ENCODE measurements around the gene SMARCC1.

SMARCC1 gene

GRCh38 chr3:47636225-47636624, 145.5 kb downstream of the SMARCC1 start:
- FAIRE-seq (no peak), DNase-seq (ENCODE audit: low spot score) (no peak)

GRCh38 chr3:47635536-47635935, 146.2 kb downstream of the SMARCC1 start:
- FAIRE-seq (no peak), DNase-seq (ENCODE audit: low spot score) (no peak)

- no peak for DNase-seq (ENCODE audit: low spot score)
- no peak for FAIRE-seq
Measured at GRCh38 chr3:47634996-47635395, 146.7 kb downstream of the SMARCC1 start.

- no peak for FAIRE-seq
Measured at GRCh38 chr3:47630810-47631209, 150.9 kb downstream of the SMARCC1 start.

GRCh38 chr3:47629770-47630169, 151.9 kb downstream of the SMARCC1 start:
- no peak for DNase-seq (ENCODE audit: low spot score)
- no peak for FAIRE-seq

More at GRCh38 chr3:47630810-47631209, 150.9 kb downstream of the SMARCC1 start:
- no peak for DNase-seq (ENCODE audit: low spot score)

- DNase-seq (ENCODE audit: low spot score): no peak
- no peak for FAIRE-seq
Measured at GRCh38 chr3:47628426-47628825, 153.3 kb downstream of the SMARCC1 start.

GRCh38 chr3:47622671-47623461, 158.8 kb downstream of the SMARCC1 start:
- DNase-seq (ENCODE audit: low spot score) (no peak), FAIRE-seq (no peak)

GRCh38 chr3:47617086-47618010, 164.3 kb downstream of the SMARCC1 start:
- FAIRE-seq: no peak
- no peak for DNase-seq (ENCODE audit: low spot score)

GRCh38 chr3:47614788-47615187, 166.9 kb downstream of the SMARCC1 start:
- DNase-seq (ENCODE audit: low spot score) (no peak), FAIRE-seq (no peak)

GRCh38 chr3:47613722-47614121, 168.0 kb downstream of the SMARCC1 start:
- FAIRE-seq (no peak), DNase-seq (ENCODE audit: low spot score) (no peak)

GRCh38 chr3:47612879-47613278, 168.8 kb downstream of the SMARCC1 start:
- no peak for DNase-seq (ENCODE audit: low spot score)
- FAIRE-seq: no peak

- FAIRE-seq: no peak
Measured at GRCh38 chr3:47612178-47612577, 169.5 kb downstream of the SMARCC1 start.

GRCh38 chr3:47611576-47611975, 170.1 kb downstream of the SMARCC1 start:
- FAIRE-seq (no peak), DNase-seq (ENCODE audit: low spot score) (no peak)

More at GRCh38 chr3:47612178-47612577, 169.5 kb downstream of the SMARCC1 start:
- DNase-seq (ENCODE audit: low spot score): peak; percentile 42

- FAIRE-seq (no peak), DNase-seq (ENCODE audit: low spot score) (no peak)
Measured at GRCh38 chr3:47610583-47610982, 171.1 kb downstream of the SMARCC1 start.

- DNase-seq (ENCODE audit: low spot score) (no peak), FAIRE-seq (no peak)
Measured at GRCh38 chr3:47607335-47607734, 174.4 kb downstream of the SMARCC1 start.

GRCh38 chr3:47606165-47606564, 175.5 kb downstream of the SMARCC1 start:
- FAIRE-seq: no peak
- DNase-seq (ENCODE audit: low spot score): no peak

GRCh38 chr3:47605652-47606051, 176.0 kb downstream of the SMARCC1 start:
- FAIRE-seq (no peak), DNase-seq (ENCODE audit: low spot score) (no peak)

- no peak for FAIRE-seq
Measured at GRCh38 chr3:47604145-47604544, 177.5 kb downstream of the SMARCC1 start.

GRCh38 chr3:47603332-47603731, 178.4 kb downstream of the SMARCC1 start:
- FAIRE-seq (no peak), DNase-seq (ENCODE audit: low spot score) (no peak)

More at GRCh38 chr3:47604145-47604544, 177.5 kb downstream of the SMARCC1 start:
- no peak for DNase-seq (ENCODE audit: low spot score)

- FAIRE-seq: no peak
- DNase-seq (ENCODE audit: low spot score): no peak
Measured at GRCh38 chr3:47601281-47601680, 180.4 kb downstream of the SMARCC1 start.

- FAIRE-seq (no peak), DNase-seq (ENCODE audit: low spot score) (no peak)
Measured at GRCh38 chr3:47594792-47595191, 186.9 kb downstream of the SMARCC1 start.

All from urothelium cell line (cell line).